ENCODE measurements around the gene LCE1D. TPM values are rescaled to one million over a fixed set of nuclear protein-coding genes. Genes with fewer than 3 reads are reported as not detected.

The LCE1D gene
- not detected for total RNA-seq

GRCh38 chr1:152796421-152796820 is at the start of gene LCE1D:
Gene LCE1D (plus strand): TSS chr1:152796721. CDS start chr1:152797795, 1,074 bp downstream.
- H3K27ac ChIP-seq = no peak within 1 kb of the TSS
- 47 to 55% methylated on average over 2 to 3 of the region's 3 CpGs for WGBS, 2 donors (ENCODE audit: low coverage in 1 of 2)
- H3K9me3 ChIP-seq = no peaks in the 10 kb centered on the region
- H3K36me3 ChIP-seq = no peaks in the 10 kb centered on the region
- H3K4me1 ChIP-seq = no peaks in the 10 kb centered on the region
- intact Hi-C loops (cut with DNase I; ENCODE audit: low total_unique reads) = no loop called here
- no peaks in the 10 kb centered on the region for H3K27me3 ChIP-seq
- in situ Hi-C loops (cut with MboI; ENCODE audit: low pct_ligation_motif_present in 1 of 4, low pct_unique_long_range_greater_than_20kb in 1 of 4, low sequenced_read_pairs in 3 of 4) = no loop called here
- TF ChIP-seq EP300 (IDR thresholded peaks at IDR 0.05; ENCODE audit: low read depth) (no peak), POLR2AphosphoS5 (IDR thresholded peaks at IDR 0.05) (no peak), POLR2A (IDR thresholded peaks at IDR 0.05) (no peak)
- TF ChIP-seq, protein P1, sequence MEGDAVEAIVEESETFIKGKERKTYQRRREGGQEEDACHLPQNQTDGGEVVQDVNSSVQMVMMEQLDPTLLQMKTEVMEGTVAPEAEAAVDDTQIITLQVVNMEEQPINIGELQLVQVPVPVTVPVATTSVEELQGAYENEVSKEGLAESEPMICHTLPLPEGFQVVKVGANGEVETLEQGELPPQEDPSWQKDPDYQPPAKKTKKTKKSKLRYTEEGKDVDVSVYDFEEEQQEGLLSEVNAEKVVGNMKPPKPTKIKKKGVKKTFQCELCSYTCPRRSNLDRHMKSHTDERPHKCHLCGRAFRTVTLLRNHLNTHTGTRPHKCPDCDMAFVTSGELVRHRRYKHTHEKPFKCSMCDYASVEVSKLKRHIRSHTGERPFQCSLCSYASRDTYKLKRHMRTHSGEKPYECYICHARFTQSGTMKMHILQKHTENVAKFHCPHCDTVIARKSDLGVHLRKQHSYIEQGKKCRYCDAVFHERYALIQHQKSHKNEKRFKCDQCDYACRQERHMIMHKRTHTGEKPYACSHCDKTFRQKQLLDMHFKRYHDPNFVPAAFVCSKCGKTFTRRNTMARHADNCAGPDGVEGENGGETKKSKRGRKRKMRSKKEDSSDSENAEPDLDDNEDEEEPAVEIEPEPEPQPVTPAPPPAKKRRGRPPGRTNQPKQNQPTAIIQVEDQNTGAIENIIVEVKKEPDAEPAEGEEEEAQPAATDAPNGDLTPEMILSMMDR (IDR thresholded peaks at IDR 0.05) = no peak
- DNase-seq = no peak
- H3K4me3 ChIP-seq = no peak within 1 kb of the TSS

GRCh38 chr1:152747831-152748230 is 48.7 kb upstream of the LCE1D start:
- in situ Hi-C loops (cut with MboI; ENCODE audit: low pct_ligation_motif_present in 1 of 4, low pct_unique_long_range_greater_than_20kb in 1 of 4, low sequenced_read_pairs in 3 of 4) (no loop called here), intact Hi-C loops (cut with DNase I; ENCODE audit: low total_unique reads) (no loop called here)
- Histone ChIP-seq H3K27me3 (no peaks in the 10 kb centered on the region), H3K36me3 (no peaks in the 10 kb centered on the region), H3K9me3 (no peaks in the 10 kb centered on the region), H3K27ac (no peak overlapping the region), H3K4me3 (no peak overlapping the region), H3K4me1 (no peaks in the 10 kb centered on the region)
- no peak for TF ChIP-seq POLR2AphosphoS5 (IDR thresholded peaks at IDR 0.05)
- 25 to 42% methylated on average over 1 of the region's 1 CpG for WGBS, 2 donors (ENCODE audit: low coverage in 1 of 2)
- no peak for DNase-seq

GRCh38 chr1:152752225-152752624 is 44.3 kb upstream of the LCE1D start:
- WGBS, 2 donors (ENCODE audit: low coverage in 1 of 2) = 18 to 34% methylated on average over 1 of the region's 1 CpG
- TF ChIP-seq POLR2A (IDR thresholded peaks at IDR 0.05) = no peak
- no peak for TF ChIP-seq POLR2AphosphoS5 (IDR thresholded peaks at IDR 0.05)
- TF ChIP-seq, protein P1 (IDR thresholded peaks at IDR 0.05) = no peak
- TF ChIP-seq EP300 (IDR thresholded peaks at IDR 0.05; ENCODE audit: low read depth) = no peak
- intact Hi-C loops (cut with DNase I; ENCODE audit: low total_unique reads) = no loop called here
- Histone ChIP-seq H3K9me3 (no peaks in the 10 kb centered on the region), H3K4me3 (no peak overlapping the region), H3K27ac (no peak overlapping the region), H3K36me3 (no peaks in the 10 kb centered on the region), H3K27me3 (no peaks in the 10 kb centered on the region), H3K4me1 (no peaks in the 10 kb centered on the region)
- no peak for DNase-seq
- in situ Hi-C loops (cut with MboI; ENCODE audit: low pct_ligation_motif_present in 1 of 4, low pct_unique_long_range_greater_than_20kb in 1 of 4, low sequenced_read_pairs in 3 of 4) = no loop called here

DNA sequence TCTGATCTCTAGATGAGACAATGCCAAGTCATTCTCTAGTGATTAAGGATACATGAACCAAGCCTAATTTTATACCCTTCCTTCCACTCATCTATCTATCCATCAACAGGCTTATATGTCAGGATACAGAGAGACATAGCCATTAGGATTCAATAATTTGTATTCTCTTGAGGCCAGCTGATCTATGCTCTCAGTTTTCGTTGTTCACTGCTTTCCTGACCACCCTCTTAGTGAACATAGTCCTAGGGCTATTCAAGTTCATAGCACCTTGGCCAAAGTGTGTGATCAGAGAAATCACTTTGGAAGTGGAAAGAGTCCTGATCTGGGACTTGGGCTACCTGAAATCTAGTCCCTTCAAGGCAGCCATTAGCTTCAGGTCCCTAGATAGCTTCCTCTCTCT is 42.9 kb upstream of the LCE1D start:
- intact Hi-C loops (cut with DNase I; ENCODE audit: low total_unique reads) = no loop called here
- in situ Hi-C loops (cut with MboI; ENCODE audit: low pct_ligation_motif_present in 1 of 4, low pct_unique_long_range_greater_than_20kb in 1 of 4, low sequenced_read_pairs in 3 of 4) = no loop called here
- DNase-seq = no peak
- H3K27ac ChIP-seq = no peak overlapping the region
- no peaks in the 10 kb centered on the region for H3K36me3 ChIP-seq
- 14 to 17% methylated on average over 1 of the region's 1 CpG for WGBS, 2 donors (ENCODE audit: low coverage in 1 of 2)
- no peaks in the 10 kb centered on the region for H3K27me3 ChIP-seq
- H3K9me3 ChIP-seq = no peaks in the 10 kb centered on the region
- no peaks in the 10 kb centered on the region for H3K4me1 ChIP-seq
- TF ChIP-seq EP300 (IDR thresholded peaks at IDR 0.05; ENCODE audit: low read depth) (no peak), POLR2A (IDR thresholded peaks at IDR 0.05) (no peak), POLR2AphosphoS5 (IDR thresholded peaks at IDR 0.05) (no peak)
- TF ChIP-seq, protein P1 (IDR thresholded peaks at IDR 0.05) = no peak
- H3K4me3 ChIP-seq = no peak overlapping the region

DNA sequence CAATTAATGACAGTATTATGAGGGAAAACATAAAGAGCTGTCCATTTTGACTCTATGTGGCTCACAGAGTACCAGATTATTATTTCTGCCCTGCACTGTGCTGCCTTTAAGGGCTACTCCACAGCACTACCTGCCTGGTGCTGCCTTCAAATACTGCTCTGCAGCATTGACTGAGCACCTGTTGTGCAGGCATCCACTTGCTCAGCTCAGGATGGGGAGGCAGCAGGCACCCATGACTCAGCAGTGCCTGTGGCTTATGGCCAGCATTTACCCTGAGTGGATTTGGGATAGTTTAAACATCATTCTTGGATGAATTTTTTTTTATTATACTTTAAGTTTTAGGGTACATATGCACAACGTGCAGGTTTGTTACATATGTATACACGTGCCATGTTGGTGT is 39.6 kb upstream of the LCE1D start:
- no peaks in the 10 kb centered on the region for H3K9me3 ChIP-seq
- WGBS, 2 donors (ENCODE audit: low coverage in 1 of 2) = 63 to 85% methylated on average over 1 to 2 of the region's 2 CpGs

More for the DNA sequence above, 39.6 kb upstream of the LCE1D start:
- intact Hi-C loops (cut with DNase I; ENCODE audit: low total_unique reads) = no loop called here
- TF ChIP-seq EP300 (IDR thresholded peaks at IDR 0.05; ENCODE audit: low read depth) (no peak), POLR2A (IDR thresholded peaks at IDR 0.05) (no peak), POLR2AphosphoS5 (IDR thresholded peaks at IDR 0.05) (no peak)
- TF ChIP-seq, protein P1 (IDR thresholded peaks at IDR 0.05) = no peak
- in situ Hi-C loops (cut with MboI; ENCODE audit: low pct_ligation_motif_present in 1 of 4, low pct_unique_long_range_greater_than_20kb in 1 of 4, low sequenced_read_pairs in 3 of 4) = no loop called here
- Histone ChIP-seq H3K4me3 (no peak overlapping the region), H3K4me1 (no peaks in the 10 kb centered on the region), H3K27ac (no peak overlapping the region), H3K27me3 (no peaks in the 10 kb centered on the region), H3K36me3 (no peaks in the 10 kb centered on the region)
- DNase-seq = no peak
